ENCODE results near the gene SOWAHA. TPM values are rescaled to one million over a fixed set of nuclear protein-coding genes. Genes with fewer than 3 reads are reported as not detected.

The SOWAHA gene
- total RNA-seq, 3 donors from 2014 or later = 0.66 to 3.2 (median 0.96) TPM

- intact Hi-C loops (cut with DNase I; ENCODE audit: low total_unique reads) = no loop called here
- no peak for DNase-seq (ENCODE audit: low spot score in 2 of 2)
- H3K4me1 ChIP-seq = peaks cover 4 to 13% of the 10 kb centered on the region in 2 donors
- H3K4me3 ChIP-seq = no peak overlapping the region
- no peaks in the 10 kb centered on the region for H3K9me3 ChIP-seq
- H3K36me3 ChIP-seq = no peaks in the 10 kb centered on the region
- no peak for TF ChIP-seq POLR2AphosphoS5 (IDR thresholded peaks at IDR 0.05)
- TF ChIP-seq POLR2A (IDR thresholded peaks at IDR 0.05) = no peak
- TF ChIP-seq CTCF (IDR thresholded peaks at IDR 0.05) = no peak
- no peak overlapping the region for H3K27ac ChIP-seq
- H3K27me3 ChIP-seq = no peaks in the 10 kb centered on the region
Observed at GRCh38 chr5:132766806-132767055, 46.4 kb upstream of the SOWAHA start.

DNA sequence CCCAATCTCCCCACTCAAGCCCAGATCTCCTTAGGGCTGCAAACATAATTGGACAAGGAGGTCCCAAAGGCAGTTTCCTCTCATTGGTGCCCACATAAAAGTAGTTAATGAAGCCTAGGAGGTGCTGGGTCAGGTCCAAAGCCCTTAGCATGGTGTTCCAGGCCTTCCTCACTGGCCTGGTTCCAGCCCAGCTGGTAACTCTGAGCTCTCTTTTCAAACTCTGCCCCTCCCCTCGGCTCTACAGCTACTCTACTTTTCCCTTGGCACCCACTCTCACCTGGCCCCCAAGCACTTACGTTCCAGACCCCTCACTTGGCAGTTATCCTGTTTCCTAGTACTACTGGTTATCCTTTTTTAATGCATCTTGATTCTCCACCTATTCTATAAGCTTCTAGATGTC, 46.0 kb upstream of the SOWAHA start:
- H3K36me3 ChIP-seq = no peaks in the 10 kb centered on the region
- no peak overlapping the region for H3K27ac ChIP-seq
- TF ChIP-seq POLR2A (IDR thresholded peaks at IDR 0.05) = no peak
- no peak for TF ChIP-seq CTCF (IDR thresholded peaks at IDR 0.05)
- no peak for TF ChIP-seq POLR2AphosphoS5 (IDR thresholded peaks at IDR 0.05)
- no peaks in the 10 kb centered on the region for H3K9me3 ChIP-seq
- H3K4me3 ChIP-seq = no peak overlapping the region
- intact Hi-C loops (cut with DNase I; ENCODE audit: low total_unique reads) = no loop called here
- H3K4me1 ChIP-seq = peaks cover 4 to 13% of the 10 kb centered on the region in 2 donors
- no peak for DNase-seq (ENCODE audit: low spot score in 2 of 2)
- no peaks in the 10 kb centered on the region for H3K27me3 ChIP-seq

GRCh38 chr5:132768485-132768868, 44.6 kb upstream of the SOWAHA start:
- no peak overlapping the region for H3K4me3 ChIP-seq
- no peak for DNase-seq (ENCODE audit: low spot score in 2 of 2)
- H3K27me3 ChIP-seq = no peaks in the 10 kb centered on the region
- no peaks in the 10 kb centered on the region for H3K36me3 ChIP-seq
- no peaks in the 10 kb centered on the region for H3K9me3 ChIP-seq
- H3K27ac ChIP-seq = peak overlapping the region in 1 of 2 donors; percentile 53
- TF ChIP-seq POLR2A (IDR thresholded peaks at IDR 0.05) = no peak
- no peak for TF ChIP-seq POLR2AphosphoS5 (IDR thresholded peaks at IDR 0.05)
- TF ChIP-seq CTCF (IDR thresholded peaks at IDR 0.05) = no peak
- peaks cover 4 to 13% of the 10 kb centered on the region in 2 donors for H3K4me1 ChIP-seq
- intact Hi-C loops (cut with DNase I; ENCODE audit: low total_unique reads) = no loop called here

GRCh38 chr5:132770476-132771159, 42.5 kb upstream of the SOWAHA start:
- Histone ChIP-seq H3K27me3 (no peaks in the 10 kb centered on the region), H3K4me1 (peaks cover 4 to 13% of the 10 kb centered on the region in 2 donors), H3K4me3 (no peak overlapping the region), H3K9me3 (no peaks in the 10 kb centered on the region), H3K27ac (peak overlapping the region in 1 of 2 donors; percentile 67), H3K36me3 (no peaks in the 10 kb centered on the region)
- intact Hi-C loops (cut with DNase I; ENCODE audit: low total_unique reads) = no loop called here
- peak in 1 of 2 donors; percentile 38 for DNase-seq (ENCODE audit: low spot score in 2 of 2)
- TF ChIP-seq POLR2AphosphoS5 (IDR thresholded peaks at IDR 0.05) (no peak), POLR2A (IDR thresholded peaks at IDR 0.05) (no peak), CTCF (IDR thresholded peaks at IDR 0.05) (no peak)

DNA sequence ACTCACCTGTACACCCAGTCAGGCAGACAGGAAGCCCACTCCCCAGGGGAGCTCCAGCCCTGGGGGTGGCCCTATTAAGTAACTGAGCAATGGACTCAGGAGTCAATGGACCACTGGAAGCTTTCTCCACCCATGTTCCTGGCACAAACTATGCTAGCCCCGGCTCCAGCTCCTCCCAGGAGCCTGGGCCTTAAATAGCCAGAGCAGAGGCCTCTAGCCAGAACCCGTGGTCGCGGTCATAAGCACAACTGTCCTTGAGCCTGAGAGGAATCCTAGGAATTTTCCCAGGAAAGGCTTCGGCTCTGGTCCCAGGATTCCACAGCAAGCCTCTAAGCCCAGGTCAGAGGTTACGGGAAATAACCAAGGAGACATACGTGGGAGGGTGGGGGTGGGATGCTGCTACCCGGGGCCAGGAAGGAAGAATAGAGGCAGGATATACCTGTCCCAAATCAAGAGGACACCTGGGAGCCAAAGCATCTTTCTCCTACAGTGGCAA, 41.6 kb upstream of the SOWAHA start:
- H3K27ac ChIP-seq = peak overlapping the region; percentile 62 to 67
- no peaks in the 10 kb centered on the region for H3K36me3 ChIP-seq
- DNase-seq (ENCODE audit: low spot score in 2 of 2) = no peak
- intact Hi-C loops (cut with DNase I; ENCODE audit: low total_unique reads) = no loop called here
- TF ChIP-seq CTCF (IDR thresholded peaks at IDR 0.05) = no peak
- no peak for TF ChIP-seq POLR2AphosphoS5 (IDR thresholded peaks at IDR 0.05)
- no peak for TF ChIP-seq POLR2A (IDR thresholded peaks at IDR 0.05)
- no peaks in the 10 kb centered on the region for H3K27me3 ChIP-seq
- no peaks in the 10 kb centered on the region for H3K9me3 ChIP-seq
- peaks cover 4 to 12% of the 10 kb centered on the region in 2 donors for H3K4me1 ChIP-seq
- no peak overlapping the region for H3K4me3 ChIP-seq
